ENCODE results near the gene NASP. TPM values are rescaled to one million over a fixed set of nuclear protein-coding genes. Genes with fewer than 3 reads are reported as not detected.
"Not testable (repeated sequence)": the region's sequence is repeated elsewhere in the genome, so short reads cannot be mapped to it uniquely, and the experiment has no call there.

The NASP gene
- total and polyA plus RNA-seq, 2 of the 4 experiments (the other 2 are of a cell fraction): 56.6 to 124 TPM

- H3K9ac ChIP-seq (ENCODE audit: low read depth, low read length); H3K4ac ChIP-seq (ENCODE audit: low read depth, low read length); H2AK9ac ChIP-seq (replicated peaks; ENCODE audit: low read depth, low read length, poor library complexity); H2AFZ ChIP-seq (replicated peaks; ENCODE audit: low read length, poor library complexity); H2BK120ac ChIP-seq (ENCODE audit: low read depth, low read length); H2BK15ac ChIP-seq (ENCODE audit: low read depth, low read length); in situ Hi-C loops (cut with MboI; ENCODE audit: low sequenced_read_pairs); intact Hi-C loops (cut with micrococcal nuclease); H3K4me2 ChIP-seq (ENCODE audit: low read depth, low read length); H3K4me1 ChIP-seq (ENCODE audit: control insufficient read depth, insufficient read depth, low read length); H3K9me1 ChIP-seq (ENCODE audit: insufficient read depth, low read length); H4K20me1 ChIP-seq (ENCODE audit: insufficient read depth, low read length); H4K5ac ChIP-seq (ENCODE audit: low read depth, low read length); H4K8ac ChIP-seq (ENCODE audit: low read depth in 2 of 2, low read length in 2 of 2); H3K9me3 ChIP-seq (ENCODE audit: control insufficient read depth, insufficient read depth, low read length); POLR2A ChIA-PET (ENCODE audit: unreplicated experiment); ATAC-seq (ENCODE audit: low read depth); H3K4me3 ChIP-seq (ENCODE audit: insufficient read depth, low read depth, low read length); H4K91ac ChIP-seq (ENCODE audit: insufficient read depth, low read depth, low read length); CTCF ChIA-PET; H3K56ac ChIP-seq (ENCODE audit: extremely low read depth, insufficient read depth, low read length); H3K23ac ChIP-seq (ENCODE audit: low read depth, low read length); H2BK5ac ChIP-seq (ENCODE audit: low read depth, low read length, poor library complexity, severe bottlenecking); H3K14ac ChIP-seq (replicated peaks; ENCODE audit: low read depth, low read length); dilution Hi-C loops (cut with HindIII; ENCODE audit: low sequenced_read_pairs, unreplicated experiment); H2BK20ac ChIP-seq (ENCODE audit: low read depth, low read length); DNase-seq; H2AK5ac ChIP-seq (ENCODE audit: low read depth, low read length); H3K27me3 ChIP-seq (ENCODE audit: control insufficient read depth, insufficient read depth, low read length); BruUV-seq (replicated peaks); H3K27ac ChIP-seq (ENCODE audit: insufficient read depth, low read length); H3K18ac ChIP-seq (ENCODE audit: low read depth, low read length): not testable (repeated sequence)
- peaks cover 11% of the 10 kb centered on the region for H3K36me3 ChIP-seq (ENCODE audit: control insufficient read depth, insufficient read depth, low read length)
- H3K79me1 ChIP-seq (ENCODE audit: low read depth in 1 of 2, low read length in 2 of 2): peaks cover 23 to 38% of the 10 kb centered on the region in 2 experiments
- 93% methylated on average over 5 of the region's 8 CpGs; no CpG with 5 or more reads in 1 of the 2 experiments for WGBS, 2 experiments (ENCODE audit: extremely low coverage in 2 of 2, insufficient read length in 1 of 2)
Measured at GRCh38 chr1:45596765-45597164, 12.9 kb downstream of the NASP start.
